Measurements from ENCODE around the gene TDRD1.

The TDRD1 gene

GRCh38 chr10:114256008-114256765 lies 77.0 kb downstream of the TDRD1 start:
- no peaks in the 10 kb centered on the region for H4K20me1 ChIP-seq (ENCODE audit: control insufficient read depth, insufficient read depth, low read depth, low read length)
- no peak overlapping the region for H3K4me3 ChIP-seq (ENCODE audit: low read length)
- no peaks in the 10 kb centered on the region for H3K79me2 ChIP-seq (ENCODE audit: control insufficient read depth, low read length)
- no peaks in the 10 kb centered on the region for H3K9me3 ChIP-seq (ENCODE audit: control insufficient read depth, insufficient read depth, low read length)
- H3K36me3 ChIP-seq (ENCODE audit: control insufficient read depth, low read length), result no peaks in the 10 kb centered on the region
- no peaks in the 10 kb centered on the region for H3F3A ChIP-seq (ENCODE audit: control insufficient read depth, insufficient read depth)
- no peak overlapping the region for H3K4me2 ChIP-seq (ENCODE audit: low read length)
- H3K27ac ChIP-seq (ENCODE audit: low read depth, low read length), result no peak overlapping the region
- no peaks in the 10 kb centered on the region for H3K4me1 ChIP-seq (ENCODE audit: control insufficient read depth, low read length)
- H3K9me2 ChIP-seq (replicated peaks; ENCODE audit: control insufficient read depth, low read length), result no peaks in the 10 kb centered on the region
- TF ChIP-seq CTCF (IDR thresholded peaks at IDR 0.05; ENCODE audit: low read depth, low read length, poor library complexity, severe bottlenecking), result no peak
- TF ChIP-seq EZH2phosphoT487 (IDR thresholded peaks at IDR 0.05; ENCODE audit: borderline replicate concordance, low read length), result no peak
- H3K27me3 ChIP-seq (ENCODE audit: control insufficient read depth, low read length), result no peaks in the 10 kb centered on the region

GRCh38 chr10:114256822-114257221 lies 77.7 kb downstream of the TDRD1 start:
- H3K27me3 ChIP-seq (ENCODE audit: control insufficient read depth, low read length), result no peaks in the 10 kb centered on the region
- no peak for TF ChIP-seq CTCF (IDR thresholded peaks at IDR 0.05; ENCODE audit: low read depth, low read length, poor library complexity, severe bottlenecking)
- TF ChIP-seq EZH2phosphoT487 (IDR thresholded peaks at IDR 0.05; ENCODE audit: borderline replicate concordance, low read length), result no peak
- H3F3A ChIP-seq (ENCODE audit: control insufficient read depth, insufficient read depth), result no peaks in the 10 kb centered on the region
- no peaks in the 10 kb centered on the region for H3K79me2 ChIP-seq (ENCODE audit: control insufficient read depth, low read length)
- no peak overlapping the region for H3K27ac ChIP-seq (ENCODE audit: low read depth, low read length)
- no peak overlapping the region for H3K4me2 ChIP-seq (ENCODE audit: low read length)
- no peaks in the 10 kb centered on the region for H3K9me2 ChIP-seq (replicated peaks; ENCODE audit: control insufficient read depth, low read length)
- H3K36me3 ChIP-seq (ENCODE audit: control insufficient read depth, low read length), result no peaks in the 10 kb centered on the region
- H4K20me1 ChIP-seq (ENCODE audit: control insufficient read depth, insufficient read depth, low read depth, low read length), result no peaks in the 10 kb centered on the region
- no peaks in the 10 kb centered on the region for H3K9me3 ChIP-seq (ENCODE audit: control insufficient read depth, insufficient read depth, low read length)
- no peak overlapping the region for H3K4me3 ChIP-seq (ENCODE audit: low read length)
- H3K4me1 ChIP-seq (ENCODE audit: control insufficient read depth, low read length), result no peaks in the 10 kb centered on the region

DNA sequence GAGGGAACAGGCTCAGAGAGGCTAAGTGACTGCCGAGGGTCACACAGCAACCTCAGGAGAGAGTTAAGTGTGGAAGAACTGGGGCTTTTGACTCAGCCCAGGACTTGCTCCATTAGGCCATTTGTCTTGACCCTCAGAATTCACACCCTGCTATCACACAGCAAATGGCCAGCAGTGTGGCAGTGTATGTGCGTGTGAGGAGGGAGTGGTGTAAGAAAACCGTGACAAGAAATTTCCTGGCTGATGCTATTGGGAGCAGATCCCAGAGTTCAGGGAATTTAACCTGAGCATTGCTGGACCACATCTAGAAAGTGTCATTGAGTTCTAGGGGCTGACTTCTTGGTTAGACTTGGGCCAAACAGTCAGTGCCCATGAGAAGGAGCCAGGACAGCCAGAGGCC lies 78.3 kb downstream of the TDRD1 start:
- no peaks in the 10 kb centered on the region for H3K79me2 ChIP-seq (ENCODE audit: control insufficient read depth, low read length)
- TF ChIP-seq EZH2phosphoT487 (IDR thresholded peaks at IDR 0.05; ENCODE audit: borderline replicate concordance, low read length) (no peak), CTCF (IDR thresholded peaks at IDR 0.05; ENCODE audit: low read depth, low read length, poor library complexity, severe bottlenecking) (no peak)
- H3K4me2 ChIP-seq (ENCODE audit: low read length), result no peak overlapping the region

More for the DNA sequence above, 78.3 kb downstream of the TDRD1 start:
- H4K20me1 ChIP-seq (ENCODE audit: control insufficient read depth, insufficient read depth, low read depth, low read length), result no peaks in the 10 kb centered on the region
- H3K36me3 ChIP-seq (ENCODE audit: control insufficient read depth, low read length), result no peaks in the 10 kb centered on the region
- H3K9me2 ChIP-seq (replicated peaks; ENCODE audit: control insufficient read depth, low read length), result no peaks in the 10 kb centered on the region
- H3K27ac ChIP-seq (ENCODE audit: low read depth, low read length), result no peak overlapping the region
- no peaks in the 10 kb centered on the region for H3K27me3 ChIP-seq (ENCODE audit: control insufficient read depth, low read length)
- H3K9me3 ChIP-seq (ENCODE audit: control insufficient read depth, insufficient read depth, low read length), result no peaks in the 10 kb centered on the region
- H3K4me1 ChIP-seq (ENCODE audit: control insufficient read depth, low read length), result no peaks in the 10 kb centered on the region
- no peaks in the 10 kb centered on the region for H3F3A ChIP-seq (ENCODE audit: control insufficient read depth, insufficient read depth)
- H3K4me3 ChIP-seq (ENCODE audit: low read length), result no peak overlapping the region
